Esophagus squamous epithelium (tissue), 5 donors: Measurements from ENCODE around the gene ICA1L. TPM values are rescaled to one million over a fixed set of nuclear protein-coding genes. Genes with fewer than 3 reads are reported as not detected.

ENCODE experiments used
- DNase-seq: peaks from one replicate; lab custom pipeline; 2025; lab: John Stamatoyannopoulos, UW
- H3K27ac ChIP-seq, 4 donors: fragments of 200-600 bp; sonication (generic); one replicate each; pipeline ENCODE4 v1.5.1; 2016 to 2019; ENCODE audit warnings: mild to moderate bottlenecking in 1 of 4
- H3K27me3 ChIP-seq, 4 donors: fragments of 200-600 bp; sonication (generic); 1 replicate in 3 of 4; 2 replicates in 1 of 4; pipeline versions ENCODE4 v1.5.1 to v1.6.0; 2017 to 2021; ENCODE audit warnings: antibody characterized with exemption in 1 of 4
- H3K36me3 ChIP-seq, 3 donors: fragments of 200-600 bp; sonication (generic); one replicate each; pipeline ENCODE4 v1.5.1; 2016 to 2019
- H3K4me1 ChIP-seq, 3 donors: fragments of 200-600 bp; sonication (generic); one replicate each; pipeline ENCODE4 v1.5.1; 2017 to 2019
- H3K4me3 ChIP-seq, 4 donors: fragments of 200-600 bp; sonication (generic); 1 replicate in 3 of 4; 2 replicates in 1 of 4; pipeline ENCODE4 v1.5.1; 2016 to 2019; ENCODE audit warnings: mild to moderate bottlenecking in 2 of 4, moderate library complexity in 1 of 4
- H3K9me3 ChIP-seq, 3 donors: fragments of 200-600 bp; sonication (generic); one replicate each; pipeline ENCODE4 v1.5.1; 2016 to 2019
- CTCF ChIP-seq, 6 experiments: fragments of 450-650 bp in 4 of 6; fragments of 200-600 bp in 2 of 6; sonication (generic) in 2 of 6; IDR thresholded peaks; one replicate each; pipeline ENCODE4 v1.5.1; 2016 to 2019; ENCODE audit warnings: antibody characterized with exemption in 6 of 6, mild to moderate bottlenecking in 4 of 6, moderate library complexity in 4 of 6
- POLR2A ChIP-seq, 4 donors: fragments of 450-650 bp; IDR thresholded peaks; one replicate each; pipeline ENCODE4 v1.6.1; 2017; ENCODE audit warnings: antibody characterized with exemption in 4 of 4, mild to moderate bottlenecking in 4 of 4, moderate library complexity in 3 of 4
- WGBS, 2 donors: methylation state at CpG; one replicate each; pipeline ENCODE4 v1.1.5; 2018; 5-methylcytosine and 5-hydroxymethylcytosine counted together
- intact Hi-C: fragments of 100-400 bp; cut with DNase I; formaldehyde crosslinking; loops from one replicate; pipeline ENCODE4 v1.15.0; 2022
- total RNA-seq, 4 donors: library from RNA; depleted of rRNA; stranded (reverse); fragments of >200 nt; gene quantifications; one replicate each; pipeline ENCODE4 v1.1.0, GENCODE V29; 2016
- donor health status: DM: yes; HTN: yes; CAD: no.

The ICA1L gene
- total RNA-seq, 4 donors from 2014 or later, result 0.53 to 8.0 (median 0.79) TPM

- H3K27ac ChIP-seq, result no peak overlapping the region
- intact Hi-C loops, result no loop called here
- WGBS, 2 donors, result 90 to 100% methylated on average over 1 of the region's 1 CpG
- H3K4me1 ChIP-seq, result no peaks in the 10 kb centered on the region
- DNase-seq, result no peak
- no peak overlapping the region for H3K4me3 ChIP-seq
- H3K9me3 ChIP-seq, result no peaks in the 10 kb centered on the region
- no peaks in the 10 kb centered on the region for H3K27me3 ChIP-seq
- no peak for TF ChIP-seq POLR2A (IDR thresholded peaks at IDR 0.05)
- no peak for TF ChIP-seq CTCF (IDR thresholded peaks at IDR 0.05)
- peaks cover 0 to 54% (median 0%) of the 10 kb centered on the region in 3 donors for H3K36me3 ChIP-seq
Observed at GRCh38 chr2:202763916-202764315, 107.7 kb downstream of the ICA1L start.

DNA sequence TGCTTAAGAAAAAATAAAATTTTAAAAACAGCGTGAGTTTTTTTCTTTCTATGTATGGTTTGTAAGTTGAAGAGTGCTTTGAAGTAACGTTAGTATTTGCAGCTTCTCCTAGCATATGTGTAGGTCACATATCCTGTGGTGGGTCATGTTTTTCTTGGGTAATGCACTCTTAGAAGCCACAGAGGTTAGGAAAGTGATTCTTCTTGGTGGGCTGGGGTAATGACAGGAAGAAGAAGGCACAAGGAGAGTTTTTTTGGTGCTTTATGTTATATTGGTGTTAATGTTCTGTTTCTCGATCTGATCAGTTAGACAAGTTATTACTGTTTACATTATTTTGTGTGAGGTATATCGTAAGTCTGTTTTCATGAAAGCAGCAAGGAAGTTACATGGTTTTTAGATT lies 109.0 kb downstream of the ICA1L start:
- H3K27me3 ChIP-seq, result no peaks in the 10 kb centered on the region
- intact Hi-C loops, result no loop called here
- H3K4me1 ChIP-seq, result peaks cover 0 to 10% (median 0%) of the 10 kb centered on the region in 3 donors
- TF ChIP-seq POLR2A (IDR thresholded peaks at IDR 0.05) (no peak), CTCF (IDR thresholded peaks at IDR 0.05) (no peak)
- H3K9me3 ChIP-seq, result no peaks in the 10 kb centered on the region
- no peak overlapping the region for H3K27ac ChIP-seq
- 55 to 60% methylated on average over 4 of the region's 4 CpGs for WGBS, 2 donors
- no peak for DNase-seq
- H3K4me3 ChIP-seq, result no peak overlapping the region
- peaks cover 0 to 55% (median 0%) of the 10 kb centered on the region in 3 donors for H3K36me3 ChIP-seq

DNA sequence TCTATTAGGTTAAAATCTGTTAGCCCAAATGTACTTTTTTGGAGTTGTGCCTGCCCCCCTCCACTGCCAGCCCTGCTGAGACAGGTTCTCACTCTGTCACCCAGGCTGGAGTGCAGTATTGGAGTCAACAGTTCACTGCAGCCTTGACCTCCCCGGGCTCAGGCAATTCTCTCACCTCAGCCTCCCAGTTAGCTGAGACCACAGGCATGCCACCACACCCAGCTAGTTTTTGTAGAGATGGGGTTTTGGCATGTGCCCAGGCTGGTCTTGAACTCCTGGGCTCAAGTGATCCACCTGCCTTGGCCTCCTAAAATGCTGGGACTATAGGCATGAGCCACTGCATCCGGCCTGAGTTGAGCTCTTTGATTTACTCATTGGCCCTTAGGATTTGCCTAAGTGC lies 110.7 kb downstream of the ICA1L start:
- Histone ChIP-seq H3K4me3 (no peak overlapping the region), H3K36me3 (peaks cover 0 to 51% (median 0%) of the 10 kb centered on the region in 3 donors), H3K27ac (no peak overlapping the region), H3K27me3 (no peaks in the 10 kb centered on the region), H3K4me1 (peaks cover 0 to 27% (median 0%) of the 10 kb centered on the region in 3 donors), H3K9me3 (no peaks in the 10 kb centered on the region)
- WGBS, 2 donors, result 90 to 100% methylated on average over 1 to 2 of the region's 2 CpGs
- DNase-seq, result no peak
- intact Hi-C loops, result no loop called here
- no peak for TF ChIP-seq POLR2A (IDR thresholded peaks at IDR 0.05)
- no peak for TF ChIP-seq CTCF (IDR thresholded peaks at IDR 0.05)

DNA sequence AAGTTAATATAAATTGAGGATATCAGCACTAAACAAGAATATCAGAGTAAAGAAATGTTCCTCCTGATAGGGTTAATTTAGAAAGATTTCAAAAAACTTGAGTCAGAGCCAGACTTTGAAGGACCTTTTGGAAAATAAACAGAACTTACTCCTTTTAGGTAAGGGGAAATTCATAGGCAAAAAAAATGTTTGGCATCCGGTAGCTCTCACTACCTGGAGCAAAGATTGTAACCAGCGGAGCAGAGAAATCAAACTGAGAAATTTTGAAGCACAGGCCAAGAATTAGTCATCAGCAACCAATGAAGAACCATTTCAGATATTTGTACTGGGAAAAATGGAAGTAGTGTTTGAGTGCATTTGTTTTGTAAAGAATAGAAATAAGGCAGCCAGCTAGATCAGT lies 113.0 kb downstream of the ICA1L start:
- WGBS, 2 donors, result 59 to 60% methylated on average over 2 of the region's 2 CpGs
- TF ChIP-seq POLR2A (IDR thresholded peaks at IDR 0.05) (no peak), CTCF (IDR thresholded peaks at IDR 0.05) (no peak)
- H3K27me3 ChIP-seq, result no peaks in the 10 kb centered on the region
- no peak for DNase-seq
- peaks cover 0 to 33% (median 0%) of the 10 kb centered on the region in 3 donors for H3K36me3 ChIP-seq
- intact Hi-C loops, result no loop called here
- H3K27ac ChIP-seq, result peak overlapping the region in 2 of 4 donors; percentile 72 to 78
- H3K4me3 ChIP-seq, result no peak overlapping the region
- H3K4me1 ChIP-seq, result peaks cover 0 to 27% (median 0%) of the 10 kb centered on the region in 3 donors
- no peaks in the 10 kb centered on the region for H3K9me3 ChIP-seq

- Histone ChIP-seq H3K9me3 (no peaks in the 10 kb centered on the region), H3K27me3 (no peaks in the 10 kb centered on the region), H3K4me3 (no peak overlapping the region), H3K27ac (peak overlapping the region in 2 of 4 donors; percentile 72 to 78), H3K4me1 (peaks cover 0 to 27% (median 0%) of the 10 kb centered on the region in 3 donors), H3K36me3 (peaks cover 0 to 33% (median 0%) of the 10 kb centered on the region in 3 donors)
- TF ChIP-seq POLR2A (IDR thresholded peaks at IDR 0.05) (no peak), CTCF (IDR thresholded peaks at IDR 0.05) (no peak)
- WGBS, 2 donors, result 84 to 86% methylated on average over 4 of the region's 4 CpGs
- intact Hi-C loops, result no loop called here
- no peak for DNase-seq
Observed at GRCh38 chr2:202758128-202758527, 113.4 kb downstream of the ICA1L start.
